Neural cell (in vitro differentiated cells): ENCODE data around the gene OR6N2.

Source experiments
- EZH2 ChIP-seq: fragments of 200-600, 300-800 bp; shearing (Covaris generic), sonication (generic); IDR thresholded peaks from 2 replicates; pipeline ENCODE4 v1.6.1; 2014; ENCODE audit warnings: antibody characterized with exemption, low read length, borderline replicate concordance, mild to moderate bottlenecking; ENCODE audit not compliant: insufficient read depth, poor library complexity, severe bottlenecking
- POLR2AphosphoS5 ChIP-seq: IDR thresholded peaks from 2 replicates; pipeline ENCODE4 v1.6.1; 2012
- SMC3 ChIP-seq: fragments of 450-650 bp; conservative IDR thresholded peaks from 2 replicates; pipeline ENCODE4 v1.6.1; 2014; ENCODE audit warnings: antibody characterized with exemption, mild to moderate bottlenecking, moderate library complexity; ENCODE audit not compliant: poor library complexity
- TF ChIP-seq, protein P1 (sequence below): fragments of 450-650 bp; IDR thresholded peaks from 2 replicates; pipeline ENCODE4 v1.5.1; 2014; ENCODE audit warnings: antibody characterized with exemption, mild to moderate bottlenecking, moderate library complexity; ENCODE audit not compliant: poor library complexity, severe bottlenecking

DNA sequence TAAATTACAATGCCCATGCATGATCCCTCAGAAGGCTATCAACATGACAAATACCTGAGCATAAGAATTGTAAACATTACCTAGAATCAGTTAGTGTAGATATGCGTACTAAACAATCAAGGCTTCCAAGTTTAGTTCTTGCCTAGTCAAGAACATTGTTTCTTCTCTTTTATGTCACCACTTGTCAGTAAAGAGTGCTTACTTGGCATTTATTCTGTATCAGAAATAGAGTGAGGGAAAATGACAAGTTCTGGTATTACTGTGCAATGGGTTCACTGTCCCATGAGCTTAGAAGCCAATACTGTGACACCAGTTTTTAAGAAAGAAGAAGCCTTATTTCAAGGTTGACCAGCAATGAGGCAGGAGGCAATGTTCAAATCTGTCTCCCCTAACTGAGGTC, 22.7 kb upstream of the OR6N2 start:
- TF ChIP-seq, protein P1, sequence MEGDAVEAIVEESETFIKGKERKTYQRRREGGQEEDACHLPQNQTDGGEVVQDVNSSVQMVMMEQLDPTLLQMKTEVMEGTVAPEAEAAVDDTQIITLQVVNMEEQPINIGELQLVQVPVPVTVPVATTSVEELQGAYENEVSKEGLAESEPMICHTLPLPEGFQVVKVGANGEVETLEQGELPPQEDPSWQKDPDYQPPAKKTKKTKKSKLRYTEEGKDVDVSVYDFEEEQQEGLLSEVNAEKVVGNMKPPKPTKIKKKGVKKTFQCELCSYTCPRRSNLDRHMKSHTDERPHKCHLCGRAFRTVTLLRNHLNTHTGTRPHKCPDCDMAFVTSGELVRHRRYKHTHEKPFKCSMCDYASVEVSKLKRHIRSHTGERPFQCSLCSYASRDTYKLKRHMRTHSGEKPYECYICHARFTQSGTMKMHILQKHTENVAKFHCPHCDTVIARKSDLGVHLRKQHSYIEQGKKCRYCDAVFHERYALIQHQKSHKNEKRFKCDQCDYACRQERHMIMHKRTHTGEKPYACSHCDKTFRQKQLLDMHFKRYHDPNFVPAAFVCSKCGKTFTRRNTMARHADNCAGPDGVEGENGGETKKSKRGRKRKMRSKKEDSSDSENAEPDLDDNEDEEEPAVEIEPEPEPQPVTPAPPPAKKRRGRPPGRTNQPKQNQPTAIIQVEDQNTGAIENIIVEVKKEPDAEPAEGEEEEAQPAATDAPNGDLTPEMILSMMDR: no peak
- no peak for TF ChIP-seq SMC3
- no peak for TF ChIP-seq POLR2AphosphoS5
- TF ChIP-seq EZH2: no peak
